ENCODE results near the gene LCORL. TPM values are rescaled to one million over a fixed set of nuclear protein-coding genes. Genes with fewer than 3 reads are reported as not detected.

Gene LCORL
- total and polyA plus RNA-seq, 11 donors, result 1.3 to 12.1 (median 5.8) TPM

GRCh38 chr4:17941731-17942130, 79.8 kb downstream of the LCORL start:
- no peak for ATAC-seq
- Histone ChIP-seq H3K27ac (no peak overlapping the region), H3K4me3 (no peak overlapping the region), H3K4me1 (no peaks in the 10 kb centered on the region), H3K36me3 (no peaks in the 10 kb centered on the region), H3K9me3 (no peaks in the 10 kb centered on the region), H3K27me3 (no peaks in the 10 kb centered on the region)
- no peak for DNase-seq
- no peak for TF ChIP-seq POLR2A (IDR thresholded peaks at IDR 0.05)
- TF ChIP-seq CTCF (IDR thresholded peaks at IDR 0.05), result no peak
- intact Hi-C loops (cut with DNase I), result no loop called here

GRCh38 chr4:17939054-17939453, 82.5 kb downstream of the LCORL start:
- H3K36me3 ChIP-seq, result no peaks in the 10 kb centered on the region
- H3K9me3 ChIP-seq, result peaks cover 0 to under 1% (median 0%) of the 10 kb centered on the region in 12 donors
- DNase-seq (no peak), ATAC-seq (no peak)
- H3K27me3 ChIP-seq, result no peaks in the 10 kb centered on the region
- intact Hi-C loops (cut with DNase I), result loop anchor here in 1 of 10 donors (5.0 kb wide), 1 partner anchor 278 kb away; no protein-coding TSS in a partner anchor
- no peaks in the 10 kb centered on the region for H3K4me1 ChIP-seq
- no peak overlapping the region for H3K27ac ChIP-seq
- no peak overlapping the region for H3K4me3 ChIP-seq
- 80 to 89% (median 86%) methylated on average over 2 of the region's 2 CpGs for WGBS, 4 donors
- TF ChIP-seq POLR2A (IDR thresholded peaks at IDR 0.05), result no peak

- intact Hi-C loops (cut with DNase I), result no loop called here
- DNase-seq (no peak), ATAC-seq (no peak)
- Histone ChIP-seq H3K4me3 (no peak overlapping the region), H3K36me3 (no peaks in the 10 kb centered on the region), H3K9me3 (peaks cover 0 to 16% (median 2%) of the 10 kb centered on the region in 12 donors), H3K4me1 (no peaks in the 10 kb centered on the region), H3K27ac (no peak overlapping the region), H3K27me3 (no peaks in the 10 kb centered on the region)
- no peak for TF ChIP-seq POLR2A (IDR thresholded peaks at IDR 0.05)
- TF ChIP-seq CTCF (IDR thresholded peaks at IDR 0.05), result no peak
These were observed 87.3 kb downstream of the LCORL start for GRCh38 chr4:17934286-17934685.

GRCh38 chr4:17933126-17933525, 88.4 kb downstream of the LCORL start:
- H3K4me1 ChIP-seq, result no peaks in the 10 kb centered on the region
- H3K36me3 ChIP-seq, result no peaks in the 10 kb centered on the region
- intact Hi-C loops (cut with DNase I), result no loop called here
- no peak overlapping the region for H3K4me3 ChIP-seq
- TF ChIP-seq POLR2A (IDR thresholded peaks at IDR 0.05), result no peak
- TF ChIP-seq CTCF (IDR thresholded peaks at IDR 0.05), result no peak
- DNase-seq (no peak), ATAC-seq (no peak)
- H3K27me3 ChIP-seq, result no peaks in the 10 kb centered on the region
- peaks cover 0 to 26% (median 4%) of the 10 kb centered on the region in 12 donors for H3K9me3 ChIP-seq
- no peak overlapping the region for H3K27ac ChIP-seq

- no peaks in the 10 kb centered on the region for H3K4me1 ChIP-seq
- DNase-seq (no peak), ATAC-seq (no peak)
- intact Hi-C loops (cut with DNase I), result no loop called here
- 65 to 95% (median 66%) methylated on average over 3 of the region's 3 CpGs for WGBS, 4 donors
- no peaks in the 10 kb centered on the region for H3K36me3 ChIP-seq
- TF ChIP-seq POLR2A (IDR thresholded peaks at IDR 0.05) (no peak), CTCF (IDR thresholded peaks at IDR 0.05) (no peak)
- H3K27ac ChIP-seq, result no peak overlapping the region
- H3K27me3 ChIP-seq, result no peaks in the 10 kb centered on the region
- H3K9me3 ChIP-seq, result peaks cover 0 to 27% (median 4%) of the 10 kb centered on the region in 12 donors
- no peak overlapping the region for H3K4me3 ChIP-seq
These were observed 89.5 kb downstream of the LCORL start for GRCh38 chr4:17932041-17932440.

Measured in heart left ventricle (tissue), 16 donors.